Body of pancreas (tissue), 4 donors: ENCODE results near the gene ITGAX.

Experiments
- POLR2A ChIP-seq, 3 donors: fragments of 450-650 bp; IDR thresholded peaks; one replicate each; pipeline ENCODE4 v1.6.1; 2016; ENCODE audit warnings: antibody characterized with exemption in 3 of 3, mild to moderate bottlenecking in 2 of 3
- TF ChIP-seq, protein P1 (sequence below), 7 experiments: fragments of 450-650 bp in 4 of 7; fragments of 200-600 bp in 3 of 7; sonication (generic) in 3 of 7; IDR thresholded peaks; one replicate each; pipeline ENCODE4 v1.5.1; 2016 to 2019; ENCODE audit warnings: antibody characterized with exemption in 7 of 7

DNA sequence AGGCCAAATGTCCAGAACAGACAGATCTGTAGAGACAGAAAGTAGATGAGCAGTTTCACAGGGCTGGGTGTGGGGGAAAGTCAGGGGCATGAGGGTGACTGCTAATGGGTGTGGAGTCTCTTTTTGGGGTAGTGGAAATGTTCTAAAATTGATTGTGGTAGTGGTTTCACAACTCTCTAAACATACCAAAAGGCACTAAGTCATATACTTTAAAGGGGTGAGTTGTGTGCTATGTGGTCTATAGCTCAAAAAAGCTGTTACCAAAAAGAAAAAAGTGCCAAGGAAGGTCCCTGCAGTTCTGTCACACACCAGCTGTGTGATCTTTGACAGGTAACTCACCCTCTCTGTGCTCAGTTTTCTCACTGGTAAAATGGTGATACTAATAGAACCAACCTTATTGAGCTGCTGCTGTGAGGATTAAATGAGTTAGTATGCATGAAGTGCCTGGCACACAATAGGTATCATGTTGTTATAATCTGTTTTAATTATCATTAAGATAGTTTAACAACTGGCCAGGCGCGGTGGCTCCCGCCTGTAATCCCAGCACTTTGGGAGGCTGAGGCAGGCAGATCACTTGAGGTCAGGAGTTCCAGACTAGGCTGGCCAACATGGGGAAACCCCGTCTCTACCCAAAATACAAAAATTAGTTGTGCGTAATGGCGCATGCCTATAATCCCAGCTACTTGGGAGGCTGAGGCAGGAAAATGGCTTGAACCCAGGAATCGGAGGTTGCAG, 10.3 kb downstream of the ITGAX start:
- TF ChIP-seq POLR2A (IDR thresholded peaks at IDR 0.05), result no peak
- TF ChIP-seq, protein P1, sequence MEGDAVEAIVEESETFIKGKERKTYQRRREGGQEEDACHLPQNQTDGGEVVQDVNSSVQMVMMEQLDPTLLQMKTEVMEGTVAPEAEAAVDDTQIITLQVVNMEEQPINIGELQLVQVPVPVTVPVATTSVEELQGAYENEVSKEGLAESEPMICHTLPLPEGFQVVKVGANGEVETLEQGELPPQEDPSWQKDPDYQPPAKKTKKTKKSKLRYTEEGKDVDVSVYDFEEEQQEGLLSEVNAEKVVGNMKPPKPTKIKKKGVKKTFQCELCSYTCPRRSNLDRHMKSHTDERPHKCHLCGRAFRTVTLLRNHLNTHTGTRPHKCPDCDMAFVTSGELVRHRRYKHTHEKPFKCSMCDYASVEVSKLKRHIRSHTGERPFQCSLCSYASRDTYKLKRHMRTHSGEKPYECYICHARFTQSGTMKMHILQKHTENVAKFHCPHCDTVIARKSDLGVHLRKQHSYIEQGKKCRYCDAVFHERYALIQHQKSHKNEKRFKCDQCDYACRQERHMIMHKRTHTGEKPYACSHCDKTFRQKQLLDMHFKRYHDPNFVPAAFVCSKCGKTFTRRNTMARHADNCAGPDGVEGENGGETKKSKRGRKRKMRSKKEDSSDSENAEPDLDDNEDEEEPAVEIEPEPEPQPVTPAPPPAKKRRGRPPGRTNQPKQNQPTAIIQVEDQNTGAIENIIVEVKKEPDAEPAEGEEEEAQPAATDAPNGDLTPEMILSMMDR (IDR thresholded peaks at IDR 0.05), result no peak
